ENCODE data around the gene RPS6KB2.

Gene RPS6KB2

GRCh38 chr11:67483831-67484665 is 55.8 kb downstream of the RPS6KB2 start:
- no peak for TF ChIP-seq CTCF (IDR thresholded peaks at IDR 0.05; ENCODE audit: low read depth, low read length, missing control alignments)
- DNase-seq (ENCODE audit: extremely low read depth, low read depth), result no peak
- H3K4me3 ChIP-seq (replicated peaks; ENCODE audit: low read depth, low read length), result peak overlapping the region; percentile 57

GRCh38 chr11:67484847-67485311 is 56.6 kb downstream of the RPS6KB2 start:
- no peak for DNase-seq (ENCODE audit: extremely low read depth, low read depth)
- H3K4me3 ChIP-seq (replicated peaks; ENCODE audit: low read depth, low read length), result no peak overlapping the region
- no peak for TF ChIP-seq CTCF (IDR thresholded peaks at IDR 0.05; ENCODE audit: low read depth, low read length, missing control alignments)
